Measurements from ENCODE around the gene TPPP2.

TPPP2 gene

DNA sequence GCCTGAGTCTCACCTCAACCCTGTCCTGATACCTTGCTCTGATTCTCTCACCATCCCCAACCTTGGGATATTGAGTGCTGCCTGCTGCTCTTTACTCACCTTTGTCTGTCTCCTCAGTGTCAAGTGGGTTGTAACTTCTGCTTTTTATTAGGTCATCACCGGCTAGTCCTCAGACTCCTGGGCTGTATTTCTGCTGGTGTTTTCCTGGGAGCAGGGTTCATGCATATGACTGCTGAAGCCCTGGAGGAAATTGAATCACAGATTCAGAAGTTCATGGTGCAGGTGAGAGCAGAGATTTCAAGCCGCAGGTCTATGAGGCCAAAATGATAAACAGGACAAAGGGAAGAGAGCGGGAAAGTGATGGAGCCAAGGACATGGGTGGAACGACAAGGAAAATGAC lies 30.4 kb upstream of the TPPP2 start:
- CTCF ChIA-PET = interaction anchor here (1.3 to 5.4 kb wide), 3 partner anchors 15 to 40 kb away, joined by 3 to 35 read pairs (median 9); no protein-coding TSS in a partner anchor
- no peaks in the 10 kb centered on the region for H3K4me1 ChIP-seq (ENCODE audit: control insufficient read depth, insufficient read depth, low read length)

DNA sequence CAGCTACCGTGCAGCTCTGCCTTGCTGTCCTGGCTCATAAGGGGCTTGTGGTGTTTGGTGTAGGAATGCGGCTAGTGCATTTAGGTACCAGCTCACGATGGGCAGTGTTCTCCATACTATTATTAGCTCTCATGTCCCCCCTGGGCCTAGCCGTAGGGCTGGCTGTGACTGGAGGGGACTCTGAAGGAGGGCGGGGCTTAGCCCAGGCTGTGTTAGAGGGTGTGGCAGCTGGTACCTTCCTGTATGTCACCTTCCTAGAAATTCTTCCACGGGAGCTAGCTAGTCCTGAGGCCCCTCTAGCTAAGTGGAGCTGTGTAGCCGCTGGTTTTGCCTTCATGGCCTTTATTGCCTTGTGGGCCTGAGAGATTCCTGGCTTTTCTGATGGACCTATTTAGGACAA lies 28.8 kb upstream of the TPPP2 start:
- H3K4me3 ChIP-seq (ENCODE audit: low read depth, low read length) = no peak overlapping the region
- no peaks in the 10 kb centered on the region for H3K9me3 ChIP-seq (ENCODE audit: control insufficient read depth, insufficient read depth, low read depth, low read length)
- ChIA-PET CTCF (interaction anchor here (1.1 to 5.4 kb wide), 3 partner anchors 13 to 103 kb away, joined by 3 to 35 read pairs (median 9); no protein-coding TSS in a partner anchor), POLR2A (no interaction called here)
- no peaks in the 10 kb centered on the region for H3K4me1 ChIP-seq (ENCODE audit: control insufficient read depth, insufficient read depth, low read length)
- H3K27ac ChIP-seq (ENCODE audit: extremely low read depth, low read depth, low read length) = no peak overlapping the region
- H3K36me3 ChIP-seq (ENCODE audit: control insufficient read depth in 2 of 2, insufficient read depth in 1 of 2, low read length in 2 of 2) = peaks cover 13 to 18% of the 10 kb centered on the region in 2 experiments
- TF ChIP-seq ZBTB1 (tag by site-specific recombination; IDR thresholded peaks at IDR 0.05) (no peak), ZNF514 (tag by site-specific recombination; IDR thresholded peaks at IDR 0.05) (no peak), ZNF211 (tag by site-specific recombination; IDR thresholded peaks at IDR 0.05; ENCODE audit: low read depth) (no peak), MEIS1 (CRISPR knock-in tag; IDR thresholded peaks at IDR 0.05; ENCODE audit: borderline replicate concordance) (no peak)
- TF ChIP-seq, protein P1, sequence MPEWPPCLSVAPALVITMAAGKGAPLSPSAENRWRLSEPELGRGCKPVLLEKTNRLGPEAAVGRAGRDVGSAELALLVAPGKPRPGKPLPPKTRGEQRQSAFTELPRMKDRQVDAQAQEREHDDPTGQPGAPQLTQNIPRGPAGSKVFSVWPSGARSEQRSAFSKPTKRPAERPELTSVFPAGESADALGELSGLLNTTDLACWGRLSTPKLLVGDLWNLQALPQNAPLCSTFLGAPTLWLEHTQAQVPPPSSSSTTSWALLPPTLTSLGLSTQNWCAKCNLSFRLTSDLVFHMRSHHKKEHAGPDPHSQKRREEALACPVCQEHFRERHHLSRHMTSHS (tag by site-specific recombination; IDR thresholded peaks at IDR 0.05) = no peak
- TF ChIP-seq, protein P2, sequence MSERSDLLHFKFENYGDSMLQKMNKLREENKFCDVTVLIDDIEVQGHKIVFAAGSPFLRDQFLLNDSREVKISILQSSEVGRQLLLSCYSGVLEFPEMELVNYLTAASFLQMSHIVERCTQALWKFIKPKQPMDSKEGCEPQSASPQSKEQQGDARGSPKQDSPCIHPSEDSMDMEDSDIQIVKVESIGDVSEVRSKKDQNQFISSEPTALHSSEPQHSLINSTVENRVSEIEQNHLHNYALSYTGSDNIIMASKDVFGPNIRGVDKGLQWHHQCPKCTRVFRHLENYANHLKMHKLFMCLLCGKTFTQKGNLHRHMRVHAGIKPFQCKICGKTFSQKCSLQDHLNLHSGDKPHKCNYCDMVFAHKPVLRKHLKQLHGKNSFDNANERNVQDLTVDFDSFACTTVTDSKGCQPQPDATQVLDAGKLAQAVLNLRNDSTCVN (tag by site-specific recombination; optimal IDR thresholded peaks at IDR 0.05) = no peak
- TF ChIP-seq, protein P3, sequence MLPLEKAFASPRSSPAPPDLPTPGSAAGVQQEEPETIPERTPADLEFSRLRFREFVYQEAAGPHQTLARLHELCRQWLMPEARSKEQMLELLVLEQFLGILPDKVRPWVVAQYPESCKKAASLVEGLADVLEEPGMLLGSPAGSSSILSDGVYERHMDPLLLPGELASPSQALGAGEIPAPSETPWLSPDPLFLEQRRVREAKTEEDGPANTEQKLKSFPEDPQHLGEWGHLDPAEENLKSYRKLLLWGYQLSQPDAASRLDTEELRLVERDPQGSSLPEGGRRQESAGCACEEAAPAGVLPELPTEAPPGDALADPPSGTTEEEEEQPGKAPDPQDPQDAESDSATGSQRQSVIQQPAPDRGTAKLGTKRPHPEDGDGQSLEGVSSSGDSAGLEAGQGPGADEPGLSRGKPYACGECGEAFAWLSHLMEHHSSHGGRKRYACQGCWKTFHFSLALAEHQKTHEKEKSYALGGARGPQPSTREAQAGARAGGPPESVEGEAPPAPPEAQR (tag by site-specific recombination; IDR thresholded peaks at IDR 0.05) = no peak

More for the DNA sequence above, 30.4 kb upstream of the TPPP2 start:
- no peak for TF ChIP-seq ZNF792 (tag by site-specific recombination; IDR thresholded peaks at IDR 0.05)
- TF ChIP-seq, protein P4, sequence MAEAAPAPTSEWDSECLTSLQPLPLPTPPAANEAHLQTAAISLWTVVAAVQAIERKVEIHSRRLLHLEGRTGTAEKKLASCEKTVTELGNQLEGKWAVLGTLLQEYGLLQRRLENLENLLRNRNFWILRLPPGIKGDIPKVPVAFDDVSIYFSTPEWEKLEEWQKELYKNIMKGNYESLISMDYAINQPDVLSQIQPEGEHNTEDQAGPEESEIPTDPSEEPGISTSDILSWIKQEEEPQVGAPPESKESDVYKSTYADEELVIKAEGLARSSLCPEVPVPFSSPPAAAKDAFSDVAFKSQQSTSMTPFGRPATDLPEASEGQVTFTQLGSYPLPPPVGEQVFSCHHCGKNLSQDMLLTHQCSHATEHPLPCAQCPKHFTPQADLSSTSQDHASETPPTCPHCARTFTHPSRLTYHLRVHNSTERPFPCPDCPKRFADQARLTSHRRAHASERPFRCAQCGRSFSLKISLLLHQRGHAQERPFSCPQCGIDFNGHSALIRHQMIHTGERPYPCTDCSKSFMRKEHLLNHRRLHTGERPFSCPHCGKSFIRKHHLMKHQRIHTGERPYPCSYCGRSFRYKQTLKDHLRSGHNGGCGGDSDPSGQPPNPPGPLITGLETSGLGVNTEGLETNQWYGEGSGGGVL (tag by site-specific recombination; IDR thresholded peaks at IDR 0.05) = no peak
- TF ChIP-seq, protein P5, sequence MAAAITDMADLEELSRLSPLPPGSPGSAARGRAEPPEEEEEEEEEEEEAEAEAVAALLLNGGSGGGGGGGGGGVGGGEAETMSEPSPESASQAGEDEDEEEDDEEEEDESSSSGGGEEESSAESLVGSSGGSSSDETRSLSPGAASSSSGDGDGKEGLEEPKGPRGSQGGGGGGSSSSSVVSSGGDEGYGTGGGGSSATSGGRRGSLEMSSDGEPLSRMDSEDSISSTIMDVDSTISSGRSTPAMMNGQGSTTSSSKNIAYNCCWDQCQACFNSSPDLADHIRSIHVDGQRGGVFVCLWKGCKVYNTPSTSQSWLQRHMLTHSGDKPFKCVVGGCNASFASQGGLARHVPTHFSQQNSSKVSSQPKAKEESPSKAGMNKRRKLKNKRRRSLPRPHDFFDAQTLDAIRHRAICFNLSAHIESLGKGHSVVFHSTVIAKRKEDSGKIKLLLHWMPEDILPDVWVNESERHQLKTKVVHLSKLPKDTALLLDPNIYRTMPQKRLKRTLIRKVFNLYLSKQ (tag by site-specific recombination; IDR thresholded peaks at IDR 0.05; ENCODE audit: borderline replicate concordance) = no peak
- no peak for TF ChIP-seq ZNF202 (tag by site-specific recombination; IDR thresholded peaks at IDR 0.05; ENCODE audit: borderline replicate concordance)
- TF ChIP-seq ZNF747 (tag by site-specific recombination; IDR thresholded peaks at IDR 0.05) = no peak
- TF ChIP-seq ZNF175 (tag by site-specific recombination; IDR thresholded peaks at IDR 0.05) = no peak
- TF ChIP-seq YY2 (tag by site-specific recombination; IDR thresholded peaks at IDR 0.05) = no peak
- POLR2A ChIA-PET = interaction anchor here (0.6 to 1.2 kb wide), 3 partner anchors 54 to 797 kb away, joined by 3 to 7 read pairs (median 5); no protein-coding TSS in a partner anchor
- no peak overlapping the region for H3K27ac ChIP-seq (ENCODE audit: extremely low read depth, low read depth, low read length)
- H3K36me3 ChIP-seq (ENCODE audit: control insufficient read depth in 2 of 2, insufficient read depth in 1 of 2, low read length in 2 of 2) = peaks cover 29 to 35% of the 10 kb centered on the region in 2 experiments
- no peaks in the 10 kb centered on the region for H3K9me3 ChIP-seq (ENCODE audit: control insufficient read depth, insufficient read depth, low read depth, low read length)
- H3K4me3 ChIP-seq (ENCODE audit: low read depth, low read length) = no peak overlapping the region
